ENCODE measurements around the gene PPP4R2.

PPP4R2 gene

DNA sequence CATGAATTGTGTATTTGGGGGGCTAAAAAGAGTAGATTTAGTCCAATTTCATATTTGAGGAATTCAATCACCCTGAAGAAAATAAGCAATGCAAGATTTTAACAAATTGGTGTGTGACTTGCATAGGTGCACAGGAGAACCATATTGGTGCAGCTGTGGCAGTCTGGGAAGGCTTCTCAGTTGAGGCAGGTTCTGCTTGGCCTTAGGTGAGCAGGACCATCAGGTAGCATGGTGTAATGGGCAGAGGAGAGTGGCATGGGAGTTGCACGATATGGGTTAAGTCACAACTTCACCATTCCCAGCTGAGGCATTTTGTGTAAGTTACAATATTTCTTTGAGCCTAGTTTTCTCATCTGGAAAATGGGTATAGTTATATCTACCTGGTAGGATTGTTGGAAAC is 75.3 kb downstream of the PPP4R2 start:
- no peak for DNase-seq

DNA sequence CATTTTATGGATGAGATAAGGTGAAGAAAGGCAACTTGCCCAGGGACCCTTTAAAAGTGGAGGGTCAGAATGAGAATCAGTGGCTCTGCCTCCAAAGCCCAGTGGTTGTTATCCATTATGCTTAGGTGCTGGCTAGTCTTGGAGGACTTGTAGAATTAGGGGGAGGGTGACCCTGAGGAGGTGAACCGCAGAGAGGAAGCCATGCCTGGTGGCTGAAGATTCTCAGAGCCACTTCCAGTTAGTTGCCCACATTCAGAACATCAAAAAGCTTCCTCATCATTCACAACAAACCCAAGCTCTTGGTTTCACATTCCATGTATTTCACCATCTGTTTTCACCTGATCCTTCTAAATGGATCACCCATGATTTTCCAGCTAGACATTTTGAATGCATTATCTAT is 76.0 kb downstream of the PPP4R2 start:
- DNase-seq = peak; percentile 16

DNA sequence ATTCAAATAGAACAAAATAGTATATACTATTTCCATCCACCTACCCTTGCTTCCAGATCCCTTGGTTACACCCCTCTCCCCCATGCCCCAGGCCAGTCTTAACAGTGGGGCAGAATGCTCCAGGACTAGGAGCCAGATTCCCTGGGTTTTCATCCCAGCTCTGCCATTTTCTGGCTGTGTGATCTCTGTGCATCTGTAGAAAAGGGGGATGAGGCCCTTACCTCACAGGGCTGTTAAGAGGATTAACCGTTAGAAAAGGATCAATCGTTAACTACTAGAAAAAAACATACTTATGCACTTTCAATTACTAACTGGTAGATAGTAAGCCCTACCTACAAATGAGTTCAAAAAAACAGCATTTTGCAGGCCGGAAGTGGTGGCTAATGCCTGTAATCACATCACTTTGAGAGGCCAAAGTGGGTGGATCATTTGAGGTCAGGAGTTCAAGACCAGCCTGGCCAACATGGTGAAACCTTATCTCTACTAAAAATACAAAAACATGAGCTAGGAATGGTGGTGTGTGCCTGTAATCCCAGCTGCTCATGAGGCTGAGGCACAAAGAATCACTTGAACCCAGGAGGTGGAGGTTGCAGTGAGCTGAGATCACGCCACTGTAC is 76.6 kb downstream of the PPP4R2 start:
- no peak for DNase-seq

DNA sequence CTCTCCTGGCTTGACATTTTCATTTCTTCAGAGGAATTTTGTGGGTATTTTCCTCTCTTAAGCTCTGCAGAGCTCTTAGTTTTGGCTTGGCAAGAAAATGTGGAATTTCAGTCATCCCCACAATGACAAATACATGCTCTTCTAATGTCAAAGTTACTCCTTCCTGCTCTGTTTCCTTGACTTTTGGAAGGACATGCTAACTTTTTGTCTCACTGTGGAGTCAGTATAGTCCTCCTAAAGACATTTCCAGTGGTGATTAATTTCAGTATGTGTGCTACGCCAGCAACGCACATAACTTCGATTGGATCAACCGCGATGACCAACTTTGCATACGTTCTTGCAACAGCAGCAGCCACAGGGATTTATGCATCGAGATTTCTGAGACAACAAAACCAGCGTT is 78.2 kb downstream of the PPP4R2 start:
- DNase-seq = no peak

DNA sequence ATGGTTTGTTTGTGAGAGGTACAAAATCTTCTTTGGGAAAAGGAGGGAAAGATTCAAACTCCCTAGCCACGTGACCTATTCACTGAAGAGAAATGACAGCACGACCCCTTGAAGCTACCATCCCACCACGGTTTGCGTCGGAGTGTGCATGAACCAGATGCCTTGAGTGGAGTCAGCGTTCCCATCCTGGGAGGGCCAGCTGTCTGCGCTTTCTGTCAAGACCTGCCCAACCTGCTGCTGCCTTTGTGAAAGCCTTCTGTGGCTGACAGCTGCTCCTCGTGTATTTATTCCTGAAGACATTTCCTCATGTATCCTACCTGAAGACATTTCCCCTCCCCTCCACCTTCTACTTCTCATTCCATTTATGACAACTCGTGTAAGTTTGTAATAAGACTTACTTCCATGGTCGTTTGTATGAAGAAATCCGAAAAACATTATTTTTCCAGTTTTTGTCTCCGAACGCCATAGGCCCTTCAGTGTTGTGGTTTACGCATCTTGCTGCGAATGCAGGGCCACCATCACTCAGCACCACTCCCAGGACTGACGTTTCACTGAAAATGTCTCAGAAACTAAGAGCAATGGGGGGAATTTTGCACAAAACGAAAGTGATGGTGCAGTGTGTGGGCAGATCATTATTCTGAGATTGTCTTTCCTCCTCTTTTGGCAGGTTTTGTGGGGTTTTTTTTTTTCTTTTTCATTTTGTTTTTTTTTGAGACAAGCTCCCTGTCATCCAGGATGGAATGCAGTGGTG is 83.8 kb downstream of the PPP4R2 start:
- DNase-seq = no peak

DNA sequence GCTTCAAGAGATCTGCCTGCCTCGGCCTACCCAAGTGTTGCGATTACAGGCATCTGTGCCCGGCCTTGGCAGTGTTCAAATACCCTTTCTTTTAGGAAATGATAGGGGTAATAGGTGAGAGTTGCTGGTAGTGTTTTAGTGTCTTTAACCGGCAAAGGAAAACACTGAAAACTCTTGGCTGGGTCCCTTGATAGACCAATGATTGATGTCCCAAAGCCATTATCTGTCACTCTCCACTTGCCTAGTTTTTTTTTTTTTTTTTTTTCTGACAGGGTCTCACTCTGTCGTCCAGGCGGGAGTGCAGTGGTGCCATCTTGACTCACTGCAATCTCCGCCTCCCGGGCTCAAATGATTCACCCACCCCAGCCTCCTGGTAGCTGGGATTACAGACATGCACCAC is 84.5 kb downstream of the PPP4R2 start:
- no peak for DNase-seq

DNA sequence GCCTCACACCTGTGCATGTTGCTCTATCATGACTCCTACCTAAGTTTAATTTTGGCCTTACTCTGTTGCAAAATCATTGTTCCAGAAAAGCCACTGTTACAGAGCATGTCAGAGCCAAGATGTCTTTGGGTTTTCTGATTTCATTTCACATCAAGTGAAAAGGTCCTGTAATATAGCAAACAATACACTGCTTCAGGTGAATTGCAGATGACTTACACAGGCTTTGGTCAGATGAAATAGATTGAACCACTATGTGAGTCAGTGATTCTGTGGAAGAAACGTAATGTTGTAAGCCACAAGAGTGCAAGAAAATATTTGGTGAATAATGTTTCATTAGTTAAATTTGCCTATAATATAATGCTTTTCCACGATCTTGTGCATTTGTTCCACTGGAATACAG is 87.6 kb downstream of the PPP4R2 start:
- DNase-seq = no peak

DNA sequence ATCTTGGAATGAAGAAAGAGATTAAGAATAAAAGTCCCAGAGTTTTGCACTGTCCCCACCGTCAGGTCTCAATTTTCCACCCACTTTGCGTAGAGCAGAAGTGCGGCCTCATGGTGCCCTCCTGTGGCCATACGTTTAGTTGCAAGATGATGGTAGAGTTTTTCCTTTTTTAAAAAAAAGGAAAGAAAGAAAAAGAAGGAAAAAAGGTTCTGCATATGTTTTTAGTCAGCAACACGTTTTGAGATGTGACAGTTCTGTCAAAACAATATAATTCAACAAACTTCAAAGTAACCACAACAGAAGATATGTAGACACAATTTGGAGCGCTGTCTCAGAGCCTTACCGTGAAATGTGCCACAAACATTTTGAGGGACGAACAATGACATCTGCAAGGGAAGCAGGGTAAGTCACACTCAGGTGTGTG is 89.5 kb downstream of the PPP4R2 start:
- no peak for DNase-seq

DNA sequence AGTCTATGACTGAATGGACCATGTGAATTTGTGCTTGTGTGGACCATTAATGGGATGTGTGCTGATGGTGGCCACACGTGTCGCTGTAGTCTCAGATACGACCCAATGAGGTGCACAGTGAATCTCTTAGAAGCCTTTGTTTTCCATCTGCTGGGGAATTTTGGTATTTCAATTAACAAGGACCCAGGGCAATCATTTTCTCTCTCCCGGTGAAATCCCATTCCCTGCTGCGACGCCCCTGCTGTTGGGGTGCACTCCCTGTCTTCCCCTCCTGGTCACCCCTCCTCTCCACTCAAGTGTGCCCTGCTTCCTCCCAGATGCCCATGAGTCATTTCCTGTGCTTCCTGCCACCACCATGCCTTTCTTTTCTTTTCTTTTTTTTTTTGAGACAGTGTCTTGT is 97.5 kb downstream of the PPP4R2 start:
- DNase-seq = peak; percentile 32

DNA sequence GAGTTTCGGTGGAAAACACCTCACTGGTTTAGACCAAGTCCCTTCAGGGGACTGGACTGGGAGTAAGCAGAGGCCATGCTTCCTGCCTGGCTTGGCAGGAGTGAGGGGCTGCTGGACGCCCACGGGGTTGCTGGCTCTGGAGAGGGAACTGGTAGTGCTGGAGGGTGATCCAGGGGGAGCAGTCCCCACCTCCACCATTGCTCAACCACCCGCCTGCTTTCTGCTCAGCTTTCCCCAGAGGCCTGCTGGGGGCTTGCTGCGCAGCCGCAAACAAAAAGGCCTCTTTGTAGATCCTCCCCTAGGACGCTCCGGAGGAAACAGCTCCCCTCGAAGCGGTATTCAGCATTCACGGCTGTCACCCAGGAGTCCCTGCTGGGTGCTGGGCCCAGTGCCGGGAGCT is 98.3 kb downstream of the PPP4R2 start:
- no peak for DNase-seq

DNA sequence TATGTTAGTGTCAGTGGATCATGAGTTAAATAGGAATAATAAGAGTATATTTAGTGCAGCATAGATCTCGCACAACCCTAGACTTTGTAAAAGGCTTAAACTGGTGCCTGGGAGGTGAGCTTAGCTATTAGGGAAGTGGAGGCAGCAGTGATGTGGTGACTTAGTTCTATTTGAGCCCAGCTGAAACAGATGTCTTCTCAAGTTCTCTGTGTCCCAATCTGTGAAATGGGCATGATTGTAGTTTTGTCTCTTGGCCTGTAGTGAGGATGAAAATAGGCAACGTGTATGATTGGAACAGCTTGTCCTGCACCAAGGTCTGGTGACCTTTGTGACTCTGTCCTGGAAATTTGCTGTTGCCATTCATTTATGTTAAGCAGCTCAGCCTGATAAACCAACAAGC is 99.6 kb downstream of the PPP4R2 start:
- no peak for DNase-seq

DNA sequence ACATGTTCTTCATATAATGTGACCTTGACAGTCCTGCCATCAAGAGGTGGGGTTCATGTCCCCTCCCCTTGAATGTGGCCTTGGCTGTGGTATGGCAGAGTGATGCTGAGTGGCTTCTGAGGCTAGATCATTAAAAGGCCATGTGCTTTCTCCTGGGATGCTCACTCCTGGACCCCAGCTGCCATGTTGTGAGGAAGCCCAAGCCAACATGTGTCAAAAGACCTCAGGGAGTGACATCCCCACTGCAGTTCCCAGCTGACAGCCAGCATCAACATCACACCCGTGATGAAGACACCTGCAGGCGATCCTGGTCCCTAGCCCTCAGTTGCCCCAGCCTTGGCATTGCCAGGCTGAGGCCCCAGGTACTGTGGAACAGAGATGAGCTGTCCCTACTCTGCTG is 101.4 kb downstream of the PPP4R2 start:
- no peak for DNase-seq

DNA sequence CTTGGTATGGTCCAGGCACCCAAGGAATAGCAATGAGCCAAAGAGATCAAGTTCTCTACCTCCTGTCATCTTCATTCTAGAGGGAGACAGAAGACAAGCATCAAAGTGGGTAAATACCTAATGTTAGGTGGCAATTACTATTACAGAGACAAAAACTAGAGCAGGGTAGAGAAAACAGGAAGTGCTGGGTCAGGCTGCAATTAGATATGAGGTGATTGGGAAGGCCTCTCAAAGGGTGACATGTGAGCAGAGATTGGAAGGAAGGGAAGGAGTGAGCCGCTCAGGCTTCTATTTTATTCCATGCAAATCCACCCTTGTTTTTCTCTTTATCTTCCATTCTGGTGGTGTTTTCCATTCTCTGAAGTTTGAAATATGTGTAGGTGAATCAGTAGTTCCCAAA is 102.3 kb downstream of the PPP4R2 start:
- no peak for DNase-seq

DNA sequence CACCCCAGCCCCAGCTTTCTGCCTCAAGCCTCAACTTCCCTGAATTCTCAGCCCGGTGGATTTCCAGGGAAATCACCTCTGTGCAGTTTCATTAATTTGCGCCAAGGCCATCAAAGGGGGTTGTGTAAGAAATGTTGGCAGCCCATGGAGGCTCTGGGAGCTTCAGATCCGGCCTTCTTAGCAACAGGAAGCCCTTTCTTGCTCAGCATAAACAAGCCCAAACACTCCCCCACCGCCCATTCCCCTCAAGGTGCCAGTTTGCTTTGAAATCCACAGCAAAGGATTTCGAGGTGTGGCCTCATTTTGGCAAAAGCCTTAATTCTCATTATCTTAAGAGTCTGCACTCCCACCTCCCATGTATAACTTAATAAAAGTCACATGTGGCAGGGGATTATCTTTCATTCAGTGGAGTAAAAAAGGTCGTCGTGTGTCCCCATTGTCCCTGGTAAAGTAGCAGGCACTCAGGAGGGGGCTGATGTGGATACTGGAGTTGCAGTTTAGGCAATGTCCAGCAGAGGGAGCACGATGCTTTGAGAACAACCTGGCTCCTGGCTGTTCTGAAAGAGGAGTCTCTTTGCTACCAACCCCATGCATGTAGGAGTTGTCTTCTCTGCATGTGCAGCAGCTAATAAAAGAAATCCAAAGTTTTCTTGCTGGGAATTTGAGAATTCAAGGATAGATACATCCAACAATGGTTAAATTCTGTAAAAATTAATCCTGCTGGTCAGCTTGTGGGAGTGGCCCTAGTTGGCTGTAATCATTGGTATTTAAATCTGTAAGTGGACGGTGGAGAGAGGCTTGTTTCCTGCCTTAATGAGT is 104.3 kb downstream of the PPP4R2 start:
- DNase-seq = peak; percentile 66

DNA sequence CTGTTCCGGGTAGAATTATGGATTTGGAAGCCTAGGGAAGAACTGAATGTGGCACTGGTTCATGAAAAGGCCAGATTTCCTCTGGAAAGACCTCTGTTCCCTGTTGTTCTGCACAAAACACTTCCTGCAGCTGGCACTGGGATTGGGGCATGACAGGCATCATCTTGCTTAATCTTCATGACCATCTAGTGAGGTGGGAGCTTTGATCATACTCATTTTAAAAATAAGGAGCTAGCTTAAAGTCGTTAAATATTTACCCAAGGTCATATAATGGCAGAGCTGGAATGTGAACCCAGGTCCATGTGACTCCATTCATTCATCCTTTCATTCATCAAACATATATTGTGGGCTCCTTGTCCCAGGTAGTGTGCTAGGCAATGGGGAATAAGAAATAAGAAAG is 105.3 kb downstream of the PPP4R2 start:
- DNase-seq = no peak

DNA sequence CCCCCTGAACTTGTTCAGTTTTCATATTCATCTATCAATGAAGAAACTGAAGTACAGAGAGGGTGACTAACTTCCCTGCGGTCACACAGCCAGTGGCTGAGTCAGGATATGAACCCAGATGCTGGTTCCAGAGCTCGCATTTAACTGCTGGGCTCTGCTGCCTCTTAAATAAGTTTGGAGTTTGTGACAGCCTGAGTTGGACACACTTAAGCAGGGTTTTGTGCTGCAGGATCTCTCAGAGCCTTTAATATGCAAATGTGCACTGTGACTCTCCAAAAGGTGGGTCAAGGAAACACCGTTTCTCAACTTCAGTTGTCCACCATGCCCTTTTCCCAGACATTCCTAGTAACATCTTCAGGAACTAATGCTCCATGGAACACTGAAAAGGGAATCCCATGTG is 110.6 kb downstream of the PPP4R2 start:
- DNase-seq = no peak

DNA sequence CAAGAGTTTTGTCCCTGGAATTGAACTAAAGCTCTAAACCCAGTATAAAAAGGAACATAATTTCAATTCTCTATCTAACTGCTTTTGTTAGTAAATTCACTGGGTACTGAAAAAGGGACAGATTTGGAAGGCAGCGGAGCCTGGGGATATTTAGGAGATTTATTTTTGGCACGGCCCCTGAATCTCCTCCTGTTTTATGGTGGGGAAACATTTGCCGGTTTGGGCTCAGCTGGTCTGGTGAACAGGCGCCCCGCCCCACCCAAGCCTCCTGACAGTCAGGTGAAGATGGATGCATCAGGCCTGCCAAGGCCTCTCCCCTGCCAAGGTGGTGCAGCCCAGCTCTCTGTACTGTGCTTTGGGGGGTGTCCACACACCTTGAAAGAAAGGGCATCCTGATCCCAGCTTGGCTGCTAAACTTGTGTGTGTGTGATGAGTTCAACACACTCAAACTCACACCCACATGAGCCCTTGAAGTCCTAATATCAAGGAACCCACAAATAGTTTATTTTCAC is 111.1 kb downstream of the PPP4R2 start:
- no peak for DNase-seq

DNA sequence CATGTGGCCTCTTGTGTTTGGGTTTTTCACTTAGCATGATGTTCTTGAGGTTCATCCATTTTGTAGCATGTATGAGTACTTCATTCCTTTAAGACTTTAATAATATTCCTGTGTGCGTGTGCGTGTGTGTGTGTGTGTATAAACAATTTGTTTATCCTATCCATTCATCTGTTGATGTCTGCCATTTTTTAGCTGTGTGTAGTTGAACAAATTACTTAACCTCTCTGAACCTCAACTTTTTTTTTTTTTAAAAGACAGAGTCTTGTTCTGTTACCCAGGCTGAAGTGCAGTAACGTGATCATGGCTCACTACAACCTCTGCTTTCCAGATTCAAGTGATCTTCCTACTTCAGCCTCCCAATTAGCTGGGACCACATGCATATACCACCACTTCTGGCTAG is 112.1 kb downstream of the PPP4R2 start:
- no peak for DNase-seq

DNA sequence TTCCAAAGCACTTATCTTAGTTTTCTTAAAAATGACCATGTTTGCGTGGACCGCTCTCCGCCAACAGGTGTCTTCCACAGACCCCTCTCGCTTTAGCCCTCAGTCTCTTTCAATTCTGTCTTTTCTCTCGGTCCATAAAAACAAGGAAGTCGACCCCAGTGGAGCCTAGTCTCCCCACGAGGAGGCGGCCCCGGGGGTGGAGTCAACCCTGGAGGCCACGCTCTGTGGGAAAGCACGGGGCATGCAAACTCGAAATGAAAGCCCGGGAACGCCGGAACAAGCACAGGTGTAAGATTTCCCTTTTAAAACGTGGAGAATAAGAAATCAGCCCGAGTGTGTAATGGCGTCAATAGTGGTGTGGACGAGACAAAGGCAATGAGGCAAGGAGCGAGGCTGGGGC is 113.9 kb downstream of the PPP4R2 start:
- DNase-seq = no peak

DNA sequence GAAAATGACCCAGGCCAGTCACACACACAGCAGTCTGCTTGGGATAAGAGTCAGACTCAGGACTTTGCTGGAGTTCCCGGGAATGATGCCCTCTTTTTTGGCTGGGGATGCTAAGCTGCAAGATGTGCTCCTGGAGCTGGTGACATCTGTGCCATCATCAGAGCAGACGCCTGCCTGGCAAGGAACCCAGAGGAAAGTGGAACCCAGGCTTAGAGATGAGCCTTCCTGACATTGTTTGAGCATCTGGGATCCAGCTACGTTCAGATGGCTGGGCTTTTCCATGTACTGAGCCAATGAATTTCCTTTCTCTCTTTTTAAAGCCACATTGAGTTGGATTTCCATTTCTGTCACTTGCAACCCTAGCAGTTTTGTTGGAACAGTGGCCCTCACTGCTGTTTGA is 118.1 kb downstream of the PPP4R2 start:
- no peak for DNase-seq

DNA sequence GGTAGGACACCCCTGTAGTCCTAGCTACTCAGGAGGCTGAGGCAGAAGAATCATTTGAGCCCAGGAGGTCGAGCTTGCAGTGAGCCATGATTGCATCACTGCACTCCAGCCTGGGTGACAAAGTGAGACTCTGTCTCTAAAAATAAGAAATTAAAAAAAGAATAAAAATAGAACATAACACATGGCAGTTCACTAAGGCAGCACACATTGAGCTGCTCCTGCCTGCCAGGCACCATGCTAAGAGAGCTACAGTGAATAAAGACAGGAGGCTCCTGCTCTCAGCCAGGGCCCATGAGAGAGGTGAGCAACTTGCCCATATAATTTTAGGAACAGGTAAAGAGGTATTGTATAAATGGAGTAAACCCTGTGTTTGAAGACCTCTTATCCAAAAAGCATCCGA is 119.2 kb downstream of the PPP4R2 start:
- DNase-seq = no peak

All from KG1 (cell line).